ENCODE data around the gene ACSBG1.

GRCh38 chr15:78249131-78249530 is 14.8 kb upstream of the ACSBG1 start:
- no peak for TF ChIP-seq CHD1 (IDR thresholded peaks at IDR 0.05; ENCODE audit: low read depth, low read length)
- no peak for TF ChIP-seq FOSL1 (IDR thresholded peaks at IDR 0.05; ENCODE audit: insufficient read depth, low read depth, low read length)
- no peak for TF ChIP-seq GTF2F1 (IDR thresholded peaks at IDR 0.05; ENCODE audit: borderline replicate concordance, low read depth, low read length)
- TF ChIP-seq, protein P1, sequence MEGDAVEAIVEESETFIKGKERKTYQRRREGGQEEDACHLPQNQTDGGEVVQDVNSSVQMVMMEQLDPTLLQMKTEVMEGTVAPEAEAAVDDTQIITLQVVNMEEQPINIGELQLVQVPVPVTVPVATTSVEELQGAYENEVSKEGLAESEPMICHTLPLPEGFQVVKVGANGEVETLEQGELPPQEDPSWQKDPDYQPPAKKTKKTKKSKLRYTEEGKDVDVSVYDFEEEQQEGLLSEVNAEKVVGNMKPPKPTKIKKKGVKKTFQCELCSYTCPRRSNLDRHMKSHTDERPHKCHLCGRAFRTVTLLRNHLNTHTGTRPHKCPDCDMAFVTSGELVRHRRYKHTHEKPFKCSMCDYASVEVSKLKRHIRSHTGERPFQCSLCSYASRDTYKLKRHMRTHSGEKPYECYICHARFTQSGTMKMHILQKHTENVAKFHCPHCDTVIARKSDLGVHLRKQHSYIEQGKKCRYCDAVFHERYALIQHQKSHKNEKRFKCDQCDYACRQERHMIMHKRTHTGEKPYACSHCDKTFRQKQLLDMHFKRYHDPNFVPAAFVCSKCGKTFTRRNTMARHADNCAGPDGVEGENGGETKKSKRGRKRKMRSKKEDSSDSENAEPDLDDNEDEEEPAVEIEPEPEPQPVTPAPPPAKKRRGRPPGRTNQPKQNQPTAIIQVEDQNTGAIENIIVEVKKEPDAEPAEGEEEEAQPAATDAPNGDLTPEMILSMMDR (IDR thresholded peaks at IDR 0.05; ENCODE audit: control extremely low read depth in 1 of 3, insufficient read depth in 1 of 3, low read depth in 1 of 3, low read length in 3 of 3), result no peak
- TF ChIP-seq SRF (IDR thresholded peaks at IDR 0.05; ENCODE audit: low read depth, low read length), result no peak
- no peak for TF ChIP-seq JUND (IDR thresholded peaks at IDR 0.05; ENCODE audit: low read length)
- TF ChIP-seq USF2 (IDR thresholded peaks at IDR 0.05; ENCODE audit: low read length), result no peak
- no peak for TF ChIP-seq ZNF274 (IDR thresholded peaks at IDR 0.05; ENCODE audit: borderline replicate concordance, extremely low read depth, low read length)
- no peak for TF ChIP-seq TCF12 (IDR thresholded peaks at IDR 0.05; ENCODE audit: low read depth, low read length)
- no peak for TF ChIP-seq POLR2A (IDR thresholded peaks at IDR 0.05; ENCODE audit: control extremely low read depth in 1 of 2, low read depth in 2 of 2, low read length in 2 of 2)
- TF ChIP-seq CBX8 (IDR thresholded peaks at IDR 0.05; ENCODE audit: borderline replicate concordance, low read depth, low read length), result no peak
- no peak for TF ChIP-seq CEBPB (IDR thresholded peaks at IDR 0.05; ENCODE audit: low read depth, low read length)

All from H1 (cell line).